ENCODE data around the gene RAB44. TPM values are rescaled to one million over a fixed set of nuclear protein-coding genes. Genes with fewer than 3 reads are reported as not detected.
A peak's percentile ranks its signal among the peaks of the same experiment; 100 is the strongest.

The RAB44 gene
- total and polyA plus RNA-seq, 8 donors: 0.15 to 2.5 (median 0.23) TPM; not detected in 3

DNA sequence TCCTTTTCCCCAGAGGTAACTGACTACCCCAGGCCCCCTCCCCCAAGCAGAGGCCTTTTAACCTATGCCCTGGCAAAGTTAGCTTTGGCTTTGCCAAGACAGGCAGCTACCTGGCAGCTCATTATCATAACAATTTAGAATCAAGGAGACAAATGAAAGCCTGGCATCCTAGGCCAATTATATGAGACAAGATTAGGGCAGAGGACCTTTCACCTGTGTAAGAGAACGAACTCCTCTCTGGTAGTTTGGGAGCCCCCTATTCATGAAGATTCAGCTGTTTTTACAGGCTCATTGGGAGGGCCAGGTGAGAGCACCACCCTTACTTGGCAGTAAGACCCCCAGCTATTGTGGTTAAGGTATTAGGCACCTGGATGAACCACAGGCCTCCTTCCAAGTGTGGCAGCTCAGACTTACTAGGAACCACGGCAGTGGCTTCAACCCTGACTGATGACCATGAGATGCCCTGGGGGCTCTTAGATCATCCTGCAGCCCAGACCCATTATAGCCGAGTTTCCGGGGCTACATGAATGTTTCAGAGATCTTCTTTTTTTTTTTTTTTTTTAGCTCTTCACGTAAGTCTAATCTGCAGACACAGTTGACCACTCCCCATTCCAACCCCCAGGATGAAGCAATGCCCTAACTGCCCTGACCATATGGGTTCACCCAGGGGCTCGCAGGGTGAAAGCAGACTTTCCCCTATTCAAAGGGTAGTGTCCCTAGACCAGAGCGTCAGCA, 56.2 kb downstream of the RAB44 start:
- no peak overlapping the region for H3K27ac ChIP-seq
- H3K36me3 ChIP-seq: no peaks in the 10 kb centered on the region
- no peak for TF ChIP-seq POLR2AphosphoS5 (IDR thresholded peaks at IDR 0.05)
- no peak for TF ChIP-seq EP300 (IDR thresholded peaks at IDR 0.05)
- TF ChIP-seq, protein P1, sequence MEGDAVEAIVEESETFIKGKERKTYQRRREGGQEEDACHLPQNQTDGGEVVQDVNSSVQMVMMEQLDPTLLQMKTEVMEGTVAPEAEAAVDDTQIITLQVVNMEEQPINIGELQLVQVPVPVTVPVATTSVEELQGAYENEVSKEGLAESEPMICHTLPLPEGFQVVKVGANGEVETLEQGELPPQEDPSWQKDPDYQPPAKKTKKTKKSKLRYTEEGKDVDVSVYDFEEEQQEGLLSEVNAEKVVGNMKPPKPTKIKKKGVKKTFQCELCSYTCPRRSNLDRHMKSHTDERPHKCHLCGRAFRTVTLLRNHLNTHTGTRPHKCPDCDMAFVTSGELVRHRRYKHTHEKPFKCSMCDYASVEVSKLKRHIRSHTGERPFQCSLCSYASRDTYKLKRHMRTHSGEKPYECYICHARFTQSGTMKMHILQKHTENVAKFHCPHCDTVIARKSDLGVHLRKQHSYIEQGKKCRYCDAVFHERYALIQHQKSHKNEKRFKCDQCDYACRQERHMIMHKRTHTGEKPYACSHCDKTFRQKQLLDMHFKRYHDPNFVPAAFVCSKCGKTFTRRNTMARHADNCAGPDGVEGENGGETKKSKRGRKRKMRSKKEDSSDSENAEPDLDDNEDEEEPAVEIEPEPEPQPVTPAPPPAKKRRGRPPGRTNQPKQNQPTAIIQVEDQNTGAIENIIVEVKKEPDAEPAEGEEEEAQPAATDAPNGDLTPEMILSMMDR (IDR thresholded peaks at IDR 0.05): no peak
- no peak for TF ChIP-seq POLR2A (IDR thresholded peaks at IDR 0.05)
- H3K27me3 ChIP-seq: no peaks in the 10 kb centered on the region
- intact Hi-C loops (cut with DNase I; ENCODE audit: low total_unique reads): loop anchor here (10.0 kb wide), 1 partner anchor 129 kb away; no protein-coding TSS in a partner anchor
- H3K9me3 ChIP-seq: peaks cover 0 to 15% (median 11%) of the 10 kb centered on the region in 4 donors
- H3K4me3 ChIP-seq: no peak overlapping the region
- WGBS, 5 donors: 86 to 90% (median 88%) methylated on average over 7 of the region's 7 CpGs
- no peak for DNase-seq
- H3K4me1 ChIP-seq: peaks cover 0 to 58% (median 26%) of the 10 kb centered on the region in 4 donors

DNA sequence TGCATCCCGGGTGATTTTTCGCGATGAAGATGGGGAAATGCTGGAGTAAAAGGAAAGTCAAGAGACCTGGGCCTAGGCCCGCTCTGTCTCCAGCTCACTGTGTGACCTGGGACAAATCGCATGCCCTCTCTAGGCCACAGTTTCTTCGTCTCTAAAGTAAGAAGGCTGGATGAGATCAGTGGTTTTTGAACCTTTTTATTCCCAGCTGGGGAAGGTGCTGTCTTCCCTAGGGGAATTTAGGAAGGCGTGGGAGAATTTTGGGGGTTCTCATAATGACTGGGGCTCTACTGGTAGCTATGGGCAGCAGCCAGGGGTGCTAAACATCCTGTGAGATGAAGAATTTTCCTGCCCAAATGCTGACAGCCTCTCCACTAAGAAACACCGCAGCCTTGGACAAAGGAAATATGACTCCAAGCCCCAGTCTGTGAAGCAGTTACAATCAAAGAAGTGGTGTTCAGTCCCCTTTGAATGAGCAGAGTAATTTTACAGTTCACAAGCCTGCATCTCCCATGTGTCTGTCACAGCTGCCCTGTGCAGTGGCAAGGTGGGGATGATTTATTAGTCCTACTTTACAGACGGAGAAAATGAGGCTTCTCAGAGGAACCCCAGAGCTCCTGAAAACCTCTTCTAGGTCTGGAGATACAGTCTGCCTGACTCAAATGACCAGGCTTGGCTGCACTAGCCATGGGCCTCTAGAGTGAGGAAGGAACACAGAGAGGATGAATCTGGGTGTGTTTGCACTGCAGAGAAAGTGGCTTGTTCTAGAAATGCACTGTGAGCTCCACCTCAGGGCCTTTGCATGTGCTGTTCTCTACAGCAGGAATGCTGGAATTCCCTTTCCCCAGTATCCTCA, 57.2 kb downstream of the RAB44 start:
- peaks cover 0 to 10% (median 9%) of the 10 kb centered on the region in 4 donors for H3K9me3 ChIP-seq
- peaks cover 0 to 65% (median 32%) of the 10 kb centered on the region in 4 donors for H3K4me1 ChIP-seq
- peak overlapping the region in 2 of 5 donors; percentile 0 to 62 for H3K27ac ChIP-seq
- WGBS, 5 donors: 91 to 95% (median 94%) methylated on average over 9 of the region's 9 CpGs
- intact Hi-C loops (cut with DNase I; ENCODE audit: low total_unique reads): loop anchor here (10.0 kb wide), 1 partner anchor 130 kb away; no protein-coding TSS in a partner anchor
- H3K27me3 ChIP-seq: no peaks in the 10 kb centered on the region
- TF ChIP-seq, protein P1 (IDR thresholded peaks at IDR 0.05): no peak
- TF ChIP-seq POLR2AphosphoS5 (IDR thresholded peaks at IDR 0.05) (no peak), POLR2A (IDR thresholded peaks at IDR 0.05) (no peak), EP300 (IDR thresholded peaks at IDR 0.05) (no peak)
- no peak for DNase-seq
- no peaks in the 10 kb centered on the region for H3K36me3 ChIP-seq
- H3K4me3 ChIP-seq: no peak overlapping the region

DNA sequence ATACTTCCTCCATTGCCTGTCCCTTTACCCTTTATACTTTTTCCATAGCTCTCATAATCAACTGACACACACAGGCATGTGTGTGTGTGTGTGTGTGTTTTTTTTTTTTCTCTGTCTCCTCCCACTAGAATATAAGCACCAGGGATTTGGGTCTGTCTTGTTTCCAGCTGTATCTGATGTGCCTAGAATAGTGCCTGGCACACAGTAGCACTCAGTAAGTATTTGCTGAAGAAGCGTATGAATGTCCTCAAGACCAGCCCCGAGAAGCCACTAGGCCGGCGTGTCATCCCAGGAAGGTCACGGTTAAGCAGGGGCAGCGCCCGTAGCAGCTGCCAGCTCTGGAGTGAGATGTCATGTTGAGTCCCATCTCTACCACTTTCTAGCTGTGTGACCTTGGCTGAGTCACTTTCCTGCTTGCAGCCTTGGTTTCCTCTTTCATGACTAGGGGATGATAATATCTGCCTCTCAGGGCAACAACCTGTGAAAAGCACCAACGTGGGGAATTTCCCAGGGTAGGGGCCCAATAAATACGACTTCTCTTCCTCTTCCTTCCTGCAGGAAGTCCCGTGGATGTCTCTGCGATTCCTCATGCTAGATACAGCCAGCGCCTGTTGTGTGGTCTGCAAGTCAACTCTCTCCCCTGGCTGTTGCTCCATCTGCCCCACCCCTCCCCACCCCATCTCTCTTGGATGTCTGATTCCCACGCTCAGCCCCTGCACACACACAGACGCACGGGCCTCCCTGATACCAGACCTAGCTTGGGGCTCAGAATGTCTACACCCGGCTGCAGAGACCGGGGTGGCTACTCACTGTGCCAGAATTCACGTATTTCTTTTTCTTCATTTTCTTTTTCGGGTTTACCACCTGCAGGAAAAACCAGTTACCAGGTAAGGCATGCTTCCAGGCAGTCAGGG, 58.1 kb downstream of the RAB44 start:
- no peaks in the 10 kb centered on the region for H3K36me3 ChIP-seq
- DNase-seq: peak; percentile 38 to 47
- peak overlapping the region in 2 of 5 donors; percentile 49 to 62 for H3K27ac ChIP-seq
- no peak overlapping the region for H3K4me3 ChIP-seq
- no peaks in the 10 kb centered on the region for H3K27me3 ChIP-seq
- H3K4me1 ChIP-seq: peaks cover 0 to 65% (median 32%) of the 10 kb centered on the region in 4 donors
- WGBS, 5 donors: 52 to 57% (median 57%) methylated on average over 15 to 19 of the region's 19 CpGs
- peaks cover 0 to 1% (median under 1%) of the 10 kb centered on the region in 4 donors for H3K9me3 ChIP-seq
- intact Hi-C loops (cut with DNase I; ENCODE audit: low total_unique reads): loop anchor here (10.0 kb wide), 1 partner anchor 131 kb away; no protein-coding TSS in a partner anchor
- no peak for TF ChIP-seq POLR2AphosphoS5 (IDR thresholded peaks at IDR 0.05)
- TF ChIP-seq, protein P1 (IDR thresholded peaks at IDR 0.05): no peak

Measured in stomach (tissue), 9 donors.